H9 (cell line): ENCODE measurements around the gene DNAJB4. TPM values are rescaled to one million over a fixed set of nuclear protein-coding genes. Genes with fewer than 3 reads are reported as not detected.

Source experiments
- DNase-seq: peaks from one replicate; pipeline ENCODE4 v3.0.0-alpha.2; 2017
- H2AFZ ChIP-seq: one replicate; pipeline ENCODE4 v1.6.1; 2013; ENCODE audit warnings: mild to moderate bottlenecking, low read length, control low read depth, moderate library complexity
- H2AK5ac ChIP-seq: 2 replicates; pipeline ENCODE4 v1.6.1; 2013; ENCODE audit warnings: low read length, control low read depth, mixed read lengths; ENCODE audit not compliant: insufficient read length
- H2BK120ac ChIP-seq: one replicate; pipeline ENCODE4 v1.6.1; 2013; ENCODE audit warnings: low read depth, mild to moderate bottlenecking, low read length, control low read depth, inconsistent platforms; ENCODE audit not compliant: poor library complexity, severe bottlenecking
- H2BK12ac ChIP-seq: 2 replicates; pipeline ENCODE4 v1.6.1; 2013; ENCODE audit warnings: low read length, control low read depth, mixed read lengths, low read depth; ENCODE audit not compliant: insufficient read length
- H2BK15ac ChIP-seq: 2 replicates; pipeline ENCODE4 v1.6.1; 2013; ENCODE audit warnings: low read depth, low read length, control low read depth
- H2BK20ac ChIP-seq: one replicate; pipeline ENCODE4 v1.6.1; 2013; ENCODE audit warnings: low read depth, mild to moderate bottlenecking, low read length, control low read depth, inconsistent platforms; ENCODE audit not compliant: poor library complexity, severe bottlenecking
- H2BK5ac ChIP-seq: 2 replicates; pipeline ENCODE4 v1.6.1; 2013; ENCODE audit warnings: low read length, control low read depth, mixed read lengths; ENCODE audit not compliant: insufficient read length
- H3K14ac ChIP-seq: 2 replicates; pipeline ENCODE4 v1.6.1; 2013; ENCODE audit warnings: low read length, control low read depth; ENCODE audit not compliant: insufficient read depth
- H3K18ac ChIP-seq: 2 replicates; pipeline ENCODE4 v1.6.1; 2013; ENCODE audit warnings: low read depth, mild to moderate bottlenecking, mixed read lengths, low read length, control low read depth; ENCODE audit not compliant: insufficient read length
- H3K23ac ChIP-seq: 2 replicates; pipeline ENCODE4 v1.6.1; 2013; ENCODE audit warnings: low read length, control low read depth, mixed read lengths, low read depth; ENCODE audit not compliant: insufficient read length
- H3K23me2 ChIP-seq: 2 replicates; pipeline ENCODE4 v1.6.1; 2013; ENCODE audit warnings: low read depth, mild to moderate bottlenecking, mixed read lengths, low read length, control low read depth; ENCODE audit not compliant: insufficient read length, poor library complexity, severe bottlenecking
- H3K27ac ChIP-seq: 2 replicates; pipeline ENCODE4 v1.5.1; 2013; ENCODE audit warnings: low read length, control low read depth, mixed read lengths, low read depth; ENCODE audit not compliant: insufficient read length
- H3K27me3 ChIP-seq: 2 replicates; pipeline ENCODE4 v1.6.1; 2013; ENCODE audit warnings: low read length, control low read depth, inconsistent platforms; ENCODE audit not compliant: insufficient read depth
- H3K4ac ChIP-seq: 2 replicates; pipeline ENCODE4 v1.6.1; 2013; ENCODE audit warnings: low read depth, mild to moderate bottlenecking, control low read depth, inconsistent platforms, low read length, moderate library complexity
- H3K4me1 ChIP-seq: 2 replicates; pipeline ENCODE4 v1.6.1; 2013; ENCODE audit warnings: low read length, control low read depth, inconsistent platforms; ENCODE audit not compliant: insufficient read depth
- H3K4me2 ChIP-seq: 2 replicates; pipeline ENCODE4 v1.6.1; 2013; ENCODE audit warnings: low read length, control low read depth, mixed read lengths; ENCODE audit not compliant: insufficient read length, insufficient read depth
- H3K56ac ChIP-seq: 2 replicates; pipeline ENCODE4 v1.6.1; 2013; ENCODE audit warnings: low read depth, mild to moderate bottlenecking, mixed read lengths, low read length, control low read depth; ENCODE audit not compliant: insufficient read length
- H3K79me1 ChIP-seq: 2 replicates; pipeline ENCODE4 v1.6.1; 2013; ENCODE audit warnings: low read depth, mild to moderate bottlenecking, moderate library complexity, low read length, control low read depth, inconsistent platforms; ENCODE audit not compliant: insufficient read depth, poor library complexity, severe bottlenecking
- H3K79me2 ChIP-seq: 2 replicates; pipeline ENCODE4 v1.6.1; 2013; ENCODE audit warnings: low read length, control low read depth, inconsistent platforms; ENCODE audit not compliant: insufficient read depth
- H3K9ac ChIP-seq: 2 replicates; pipeline ENCODE4 v1.6.1; 2013; ENCODE audit warnings: low read length, control low read depth, mixed read lengths; ENCODE audit not compliant: insufficient read length; ENCODE audit errors: extremely low read depth
- H3K9me3 ChIP-seq: one replicate; pipeline ENCODE4 v1.6.1; 2013; ENCODE audit warnings: low read depth, low read length, inconsistent platforms; ENCODE audit not compliant: control insufficient read depth
- H3T11ph ChIP-seq: one replicate; pipeline ENCODE4 v1.6.1; 2013; ENCODE audit warnings: mild to moderate bottlenecking, low read length, control low read depth, inconsistent platforms
- H4K20me1 ChIP-seq: one replicate; pipeline ENCODE4 v1.6.1; 2013; ENCODE audit not compliant: control insufficient read depth, insufficient read length, insufficient read depth
- H4K5ac ChIP-seq: 2 replicates; pipeline ENCODE4 v1.6.1; 2013; ENCODE audit warnings: low read depth, mild to moderate bottlenecking, mixed read lengths, low read length, control low read depth; ENCODE audit not compliant: insufficient read length
- H4K8ac ChIP-seq: replicated peaks from 2 replicates; pipeline ENCODE4 v1.6.1; 2013; ENCODE audit warnings: low read length, control low read depth, mixed read lengths, low read depth; ENCODE audit not compliant: insufficient read length
- H4K91ac ChIP-seq: 2 replicates; pipeline ENCODE4 v1.6.1; 2013; ENCODE audit warnings: low read depth, mild to moderate bottlenecking, moderate library complexity, mixed read lengths, low read length, control low read depth; ENCODE audit not compliant: insufficient read length
- H3K27ac Mint-ChIP-seq, 3 experiments: 2 replicates in 2 of 3; 3 replicates in 1 of 3; pipeline ENCODE4 v1.8.0; 2020 to 2021; ENCODE audit warnings: mixed read lengths in 3 of 3, mild to moderate bottlenecking in 1 of 3, moderate library complexity in 1 of 3
- H3K27me3 Mint-ChIP-seq: 2 replicates; pipeline ENCODE4 v1.8.0; 2021; ENCODE audit warnings: low read depth, mild to moderate bottlenecking, moderate library complexity, mixed read lengths
- H3K36me3 Mint-ChIP-seq, 3 experiments: 2 replicates in 2 of 3; 3 replicates in 1 of 3; pipeline ENCODE4 v1.8.0; 2020 to 2021; ENCODE audit warnings: low read depth in 3 of 3, mixed read lengths in 3 of 3; ENCODE audit not compliant: insufficient read depth in 1 of 3
- H3K4me1 Mint-ChIP-seq, 2 experiments: 2 replicates each; pipeline ENCODE4 v1.8.0; 2020; ENCODE audit warnings: mixed read lengths in 2 of 2
- H3K4me3 Mint-ChIP-seq, 2 experiments: 2 replicates in 1 of 2; 3 replicates in 1 of 2; pipeline ENCODE4 v1.8.0; 2020 to 2021; ENCODE audit warnings: mild to moderate bottlenecking in 2 of 2, mixed read lengths in 2 of 2, moderate library complexity in 1 of 2
- H3K9me3 Mint-ChIP-seq, 2 experiments: 2 replicates in 1 of 2; 3 replicates in 1 of 2; pipeline ENCODE4 v1.8.0; 2020; ENCODE audit warnings: mild to moderate bottlenecking in 2 of 2, mixed read lengths in 2 of 2, moderate library complexity in 1 of 2
- CTCF ChIP-seq: fragments of 200-600 bp; sonication (generic); conservative IDR thresholded peaks from 3 replicates; pipeline ENCODE4 v1.8.0; 2021; ENCODE audit warnings: antibody characterized with exemption, mild to moderate bottlenecking
- total RNA-seq: library from RNA; stranded (reverse); gene quantifications from 2 replicates; pipeline ENCODE4 v1.2.1, GENCODE V29; 2021

The DNAJB4 gene
- total RNA-seq, 1 experiment from 2014 or later, result 8.1 TPM

- H3K4me1 ChIP-seq, result no peaks in the 10 kb centered on the region
- H3K9ac ChIP-seq, result no peak overlapping the region
- no peak overlapping the region for H2BK12ac ChIP-seq
- H2BK5ac ChIP-seq, result no peak overlapping the region
- Mint-ChIP-seq H3K4me1 (peaks cover 27% of the 10 kb centered on the region in 2 experiments), H3K4me3 (no peak overlapping the region; a peak in 1 of 5 replicates), H3K27ac (no peak overlapping the region; a peak in 1 of 7 replicates), H3K27me3 (no peaks in the 10 kb centered on the region; the same call in 1 of the 2 replicates), H3K9me3 (peaks cover 0 to 2% of the 10 kb centered on the region in 2 experiments; a peak in 1 of 5 replicates), H3K36me3 (no peaks in the 10 kb centered on the region; a peak in 1 of 7 replicates)
- no peak overlapping the region for H4K91ac ChIP-seq
- TF ChIP-seq CTCF, result no peak
- H2BK20ac ChIP-seq, result no peak overlapping the region
- no peak overlapping the region for H3K23ac ChIP-seq
- no peak overlapping the region for H3K27ac ChIP-seq
- H4K20me1 ChIP-seq, result no peaks in the 10 kb centered on the region
- H2BK15ac ChIP-seq, result no peak overlapping the region
- H3K9me3 ChIP-seq, result no peaks in the 10 kb centered on the region
- H3K56ac ChIP-seq, result no peak overlapping the region
- H3K79me1 ChIP-seq, result no peaks in the 10 kb centered on the region
- H3K23me2 ChIP-seq, result peaks cover 2% of the 10 kb centered on the region
- H3T11ph ChIP-seq, result no peak overlapping the region
- no peak for DNase-seq
- H3K4ac ChIP-seq, result no peak overlapping the region
- H4K5ac ChIP-seq, result no peak overlapping the region
- H2AK5ac ChIP-seq, result no peak overlapping the region
- H3K14ac ChIP-seq, result no peak overlapping the region
- no peaks in the 10 kb centered on the region for H3K27me3 ChIP-seq
- no peak overlapping the region for H2BK120ac ChIP-seq
- no peak overlapping the region for H3K4me2 ChIP-seq
- no peak overlapping the region for H4K8ac ChIP-seq
- no peak overlapping the region for H2AFZ ChIP-seq
- H3K79me2 ChIP-seq, result no peaks in the 10 kb centered on the region
- H3K18ac ChIP-seq, result no peak overlapping the region
These were observed 1.8 kb downstream of the DNAJB4 start for GRCh38 chr1:78006521-78006920.
